NB4 (cell line): ENCODE data around the gene STON2.

ENCODE experiments used
- CTCF ChIP-seq: IDR thresholded peaks from one replicate; pipeline ENCODE4 v1.5.1; 2012; ENCODE audit warnings: low read depth, low read length
- MAX ChIP-seq: IDR thresholded peaks from 2 replicates; pipeline ENCODE4 v1.6.1; 2011; ENCODE audit warnings: low read depth, low read length
- POLR2A ChIP-seq: IDR thresholded peaks from 2 replicates; pipeline ENCODE4 v1.6.1; 2011; ENCODE audit warnings: mild to moderate bottlenecking; ENCODE audit not compliant: insufficient read length; ENCODE audit errors: extremely low read depth

- TF ChIP-seq CTCF (no peak), POLR2A (no peak), MAX (no peak)
These were observed 32.6 kb downstream of the STON2 start for GRCh38 chr14:81367563-81367962.
